Right forelimb (tissue), 1 donor: ENCODE results near the gene HSD3B1.

ENCODE experiments used
- DNase-seq: peaks from one replicate; pipeline ENCODE4 v3.0.0-alpha.2; 2018

The HSD3B1 gene

GRCh38 chr1:119506941-119507340 is at the start of gene HSD3B1:
TSS of gene HSD3B1 (plus strand) at chr1:119507210. CDS start at chr1:119507477, 267 bp downstream.
- no peak for DNase-seq

GRCh38 chr1:119462964-119463363 is 44.0 kb upstream of the HSD3B1 start:
- no peak for DNase-seq

DNA sequence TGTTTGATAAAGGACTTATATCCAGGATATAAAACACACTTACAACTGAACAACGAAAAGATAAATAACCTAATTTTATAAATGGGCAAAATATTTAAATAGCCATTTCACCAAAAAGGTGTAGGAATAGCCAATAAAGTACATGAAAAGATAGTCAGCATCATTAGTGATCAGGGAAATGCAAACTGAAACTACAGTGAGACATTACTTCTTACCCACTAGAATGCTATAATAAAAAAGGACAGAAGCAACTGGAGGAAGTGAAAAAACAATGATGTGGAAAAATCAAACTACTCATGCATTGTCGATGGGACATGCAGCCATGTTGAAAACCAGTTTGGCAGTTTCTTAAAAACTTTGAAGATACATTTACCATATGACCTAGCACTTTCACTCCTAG is 43.4 kb upstream of the HSD3B1 start:
- no peak for DNase-seq

GRCh38 chr1:119466445-119466844 is 40.6 kb upstream of the HSD3B1 start:
- DNase-seq, result no peak

DNA sequence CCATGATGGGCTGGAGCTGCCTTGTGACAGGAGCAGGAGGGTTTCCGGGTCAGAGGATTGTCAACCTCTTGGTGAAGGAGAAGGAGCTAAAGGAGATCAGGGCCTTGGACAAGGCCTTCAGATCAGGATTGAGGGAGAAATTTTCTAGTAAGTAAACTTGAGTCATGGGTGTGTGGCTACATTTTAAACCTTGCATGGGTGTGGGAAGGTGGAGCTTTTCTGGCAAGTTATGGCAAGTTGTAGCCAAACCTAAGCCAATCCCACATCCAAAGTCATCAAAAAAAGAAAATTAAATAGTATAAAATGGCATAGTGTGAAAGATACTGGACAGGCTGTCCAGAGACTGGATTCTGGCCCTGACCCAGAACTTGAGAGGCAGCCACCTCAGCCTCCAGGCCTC is 39.8 kb upstream of the HSD3B1 start:
- no peak for DNase-seq

DNA sequence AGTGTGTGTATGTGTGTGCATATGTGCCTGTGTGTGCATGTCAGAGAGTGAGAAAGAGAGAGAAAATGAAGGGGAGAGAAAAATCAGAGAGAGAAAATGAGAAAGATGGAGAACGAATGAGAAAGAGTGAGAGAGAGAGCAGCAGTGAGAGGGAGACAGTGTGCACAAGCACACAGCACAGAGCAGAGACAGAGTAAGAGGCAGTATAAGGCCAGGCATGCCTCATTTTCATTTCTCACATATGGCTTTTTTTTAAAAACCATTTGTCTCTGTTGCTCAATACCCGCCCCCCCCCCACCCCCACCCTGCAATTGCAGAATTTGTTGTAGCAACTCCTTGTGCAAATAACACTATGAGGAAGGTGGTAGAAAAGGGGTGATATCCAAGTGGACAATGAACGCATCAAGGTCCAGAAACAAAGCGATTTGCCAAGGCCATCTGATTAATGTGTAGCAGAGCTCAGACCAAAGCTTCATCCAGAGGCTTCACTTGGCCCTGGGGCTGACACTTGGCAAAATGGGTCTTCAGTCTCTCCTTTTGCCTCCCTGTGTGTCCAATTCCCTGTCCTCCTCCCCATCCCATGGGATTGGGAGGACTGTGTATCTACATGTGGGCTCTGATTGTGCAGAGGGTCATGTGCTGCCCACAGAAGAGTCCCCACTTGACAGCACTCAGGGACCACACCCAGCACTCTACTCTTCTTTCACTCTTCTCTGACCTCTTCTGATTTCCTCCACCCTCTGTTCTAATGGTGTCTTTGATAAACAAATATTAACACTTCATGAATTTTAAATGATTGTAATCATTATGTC is 38.9 kb upstream of the HSD3B1 start:
- no peak for DNase-seq

- DNase-seq, result no peak
These were observed 37.3 kb upstream of the HSD3B1 start for GRCh38 chr1:119469741-119470140.

GRCh38 chr1:119470377-119470776 is 36.6 kb upstream of the HSD3B1 start:
- no peak for DNase-seq

DNA sequence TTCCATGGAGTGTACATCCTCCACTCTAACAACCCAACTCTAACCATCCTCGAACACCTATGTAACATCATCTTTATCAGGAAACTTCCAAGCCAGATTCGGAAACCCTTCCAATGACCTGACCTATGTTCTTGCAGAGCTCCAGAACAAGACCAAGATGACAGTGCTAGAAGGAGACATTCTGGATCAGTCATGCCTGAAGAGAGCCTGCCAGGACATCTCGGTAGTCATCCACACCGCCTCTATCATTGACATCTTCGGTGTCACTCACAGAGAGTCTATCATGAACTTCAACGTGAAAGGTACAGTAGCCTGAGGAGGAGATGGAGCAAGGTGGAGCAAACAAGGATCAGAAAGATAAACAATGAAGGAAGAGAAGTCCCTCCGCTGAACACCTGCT is 36.1 kb upstream of the HSD3B1 start:
- no peak for DNase-seq

DNA sequence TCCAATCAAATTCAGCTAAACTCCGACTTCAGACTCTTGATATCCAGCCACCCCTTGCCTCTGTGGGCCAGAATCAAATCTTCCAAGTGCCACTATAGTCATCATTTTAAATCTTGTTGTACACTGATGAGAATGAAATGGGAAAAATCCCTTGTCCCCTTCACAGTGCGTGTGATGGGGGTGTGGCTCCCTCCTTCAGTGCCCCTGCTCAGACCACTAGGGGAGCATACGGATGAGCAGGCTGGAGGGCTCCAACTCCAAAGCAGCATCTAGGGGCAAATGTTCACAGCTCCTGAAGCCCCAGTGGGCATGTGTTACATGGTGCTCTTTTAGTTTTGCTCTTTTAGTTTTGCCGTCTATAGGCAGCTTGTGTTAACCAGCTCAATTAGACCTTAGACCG is 35.4 kb upstream of the HSD3B1 start:
- no peak for DNase-seq

DNA sequence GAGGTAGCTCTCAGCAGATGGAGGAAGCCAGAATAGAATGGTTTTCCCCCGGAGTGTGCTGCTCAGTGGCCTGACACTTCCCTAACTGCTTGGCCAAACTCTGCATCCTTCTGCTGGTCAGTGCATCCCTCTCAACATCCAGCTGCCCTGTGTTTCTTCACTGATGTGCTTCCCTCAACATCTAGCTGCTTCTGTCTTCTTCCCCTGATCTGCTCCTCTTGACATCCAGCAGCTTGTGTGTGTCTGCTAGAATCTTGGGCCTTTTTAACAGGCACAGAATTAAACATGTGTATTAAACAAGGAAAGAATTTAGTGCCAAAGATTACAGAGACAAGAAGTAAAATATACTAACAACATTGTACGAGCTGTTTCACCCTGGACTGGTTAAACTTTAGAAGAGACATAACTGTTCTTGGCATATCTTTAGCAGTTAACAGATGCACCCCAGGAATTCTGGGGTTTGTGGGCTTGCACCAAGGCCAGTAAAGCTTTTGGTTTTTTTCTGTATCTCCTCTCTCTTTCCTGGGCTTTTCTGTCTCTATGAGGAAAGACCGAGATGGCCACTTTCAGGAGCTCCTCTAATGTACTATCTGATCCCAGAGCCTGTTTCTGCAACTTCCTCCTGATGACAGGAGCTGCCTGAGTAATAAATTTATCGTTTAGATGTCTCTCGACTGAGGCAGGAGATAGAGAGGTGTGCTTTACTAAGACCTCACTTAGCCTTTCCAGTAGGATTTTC is 34.8 kb upstream of the HSD3B1 start:
- no peak for DNase-seq

DNA sequence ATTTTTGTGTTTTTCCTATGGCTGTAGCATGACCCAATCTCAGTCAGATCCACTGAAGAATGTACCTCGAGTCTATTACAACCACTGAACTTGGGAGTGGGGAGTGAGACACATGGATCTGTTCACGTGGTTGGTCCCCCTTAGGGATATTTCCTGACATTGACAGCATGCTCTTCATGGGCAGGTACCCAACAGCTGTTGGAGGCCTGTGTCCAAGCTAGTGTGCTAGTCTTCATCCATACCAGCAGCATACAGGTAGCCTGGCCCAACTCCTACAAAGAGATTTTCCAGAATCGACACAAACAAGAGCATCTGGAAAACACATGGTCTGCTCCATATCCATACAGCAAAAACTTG is 34.2 kb upstream of the HSD3B1 start:
- no peak for DNase-seq

GRCh38 chr1:119475866-119476439 is 31.1 kb upstream of the HSD3B1 start:
- no peak for DNase-seq

DNA sequence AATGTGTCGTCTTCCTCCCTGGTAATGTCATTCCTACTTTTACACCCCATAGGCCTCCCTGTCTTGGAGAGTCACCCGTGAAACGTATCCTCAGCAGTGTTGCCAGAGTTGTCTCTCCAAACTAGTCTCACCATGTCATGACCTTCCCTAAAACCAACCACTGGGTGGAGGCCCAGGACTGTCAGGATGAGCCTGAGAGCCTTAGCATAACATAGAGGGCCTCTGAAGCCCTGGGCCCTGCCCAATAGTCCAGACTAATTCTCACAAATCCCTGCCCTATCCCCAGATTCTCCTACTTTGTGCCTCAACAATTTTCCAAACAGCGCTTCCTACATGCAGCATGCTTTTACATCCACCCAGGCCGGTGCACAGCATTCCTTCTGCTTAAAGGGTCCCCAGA is 29.3 kb upstream of the HSD3B1 start:
- no peak for DNase-seq

DNA sequence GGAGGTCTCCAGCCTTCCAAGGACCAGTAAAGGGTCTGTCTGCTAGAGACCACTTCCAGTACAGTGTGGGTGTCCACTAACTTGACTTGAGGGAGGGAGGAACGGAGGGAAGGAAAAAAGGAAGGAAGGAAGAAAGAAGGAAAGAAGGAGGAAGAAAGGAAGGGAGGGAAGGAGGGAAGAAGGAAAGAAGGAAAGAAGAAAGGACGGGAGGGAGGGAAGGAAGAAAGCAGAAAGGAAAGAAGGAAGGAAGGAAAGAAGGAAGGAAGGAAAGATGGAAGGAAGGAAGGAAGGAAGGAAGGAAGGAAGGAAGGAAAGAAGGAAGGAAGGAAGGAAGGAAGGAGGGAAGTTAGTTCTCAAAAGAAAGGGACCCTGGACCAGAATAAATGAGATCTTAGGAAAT is 26.8 kb upstream of the HSD3B1 start:
- no peak for DNase-seq

DNA sequence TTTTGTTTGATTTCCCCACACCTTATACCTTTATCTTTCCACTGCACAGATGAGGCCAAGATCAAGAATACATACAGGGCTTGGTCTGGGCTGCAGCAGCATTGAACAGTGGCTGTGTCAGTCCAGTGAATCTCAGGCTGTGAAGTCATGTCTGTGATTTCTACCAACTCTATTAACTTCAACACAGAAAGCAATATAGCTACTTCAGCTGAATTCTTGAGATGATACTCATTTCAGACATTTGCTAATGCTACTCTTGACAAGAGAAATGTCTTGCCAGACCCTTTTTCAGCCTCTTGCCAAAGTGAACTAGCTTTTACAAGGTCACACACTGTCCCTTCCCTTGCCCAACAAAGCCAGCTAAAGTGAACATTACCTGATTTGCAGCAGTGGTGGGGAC is 25.1 kb upstream of the HSD3B1 start:
- no peak for DNase-seq

- no peak for DNase-seq
These were observed 24.2 kb upstream of the HSD3B1 start for GRCh38 chr1:119482517-119483425.

GRCh38 chr1:119483441-119484200 is 23.4 kb upstream of the HSD3B1 start:
- no peak for DNase-seq

DNA sequence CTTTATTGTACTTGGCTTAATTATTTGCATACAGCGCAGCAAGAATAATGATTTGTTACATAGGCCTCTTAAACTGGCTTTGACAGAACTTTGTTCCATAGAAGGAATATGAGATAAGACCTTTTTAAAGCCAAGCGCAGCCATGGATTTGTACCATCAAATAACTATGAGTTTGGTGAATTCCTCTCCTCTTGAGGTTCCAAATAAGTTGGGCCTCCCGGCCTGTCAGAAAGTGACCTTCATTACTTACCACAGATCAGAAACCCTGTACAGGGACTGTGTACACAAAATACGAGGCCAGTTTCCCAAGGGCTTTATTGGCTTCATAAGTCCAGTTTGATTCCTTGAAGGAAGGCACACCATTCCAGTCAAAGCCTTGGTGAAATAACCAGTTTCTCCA is 21.8 kb upstream of the HSD3B1 start:
- DNase-seq, result no peak

DNA sequence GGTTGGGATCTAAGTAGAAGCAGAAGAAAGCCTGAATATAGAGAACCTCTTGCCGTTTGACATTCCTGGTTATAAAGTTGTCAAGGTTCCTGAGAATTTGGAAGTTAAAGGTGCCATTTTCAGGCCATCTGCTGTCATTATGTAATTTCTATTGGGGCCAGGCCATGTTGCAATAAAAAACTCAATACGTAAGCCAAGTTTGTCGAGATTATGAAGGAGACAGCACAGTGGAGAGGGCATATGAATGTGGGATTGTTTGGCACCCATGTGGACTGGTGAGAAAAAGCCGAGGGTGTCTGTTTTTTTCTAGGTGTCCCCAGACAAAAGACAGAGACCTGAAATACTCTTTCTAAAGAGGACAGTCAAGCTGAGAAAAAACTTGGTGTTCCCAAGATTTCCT is 18.8 kb upstream of the HSD3B1 start:
- no peak for DNase-seq

- DNase-seq, result no peak
These were observed 17.8 kb upstream of the HSD3B1 start for GRCh38 chr1:119489201-119489600.

GRCh38 chr1:119490925-119491324 is 16.1 kb upstream of the HSD3B1 start:
- DNase-seq, result no peak
